ENCODE data around the gene XRCC4. TPM values are rescaled to one million over a fixed set of nuclear protein-coding genes. Genes with fewer than 3 reads are reported as not detected.

The XRCC4 gene
- total and polyA plus RNA-seq, 9 of the 15 experiments (the other 6 are each of a cell fraction or from before 2014, with no cell fraction given) = 13.6 to 61.6 (median 22.4) TPM

DNA sequence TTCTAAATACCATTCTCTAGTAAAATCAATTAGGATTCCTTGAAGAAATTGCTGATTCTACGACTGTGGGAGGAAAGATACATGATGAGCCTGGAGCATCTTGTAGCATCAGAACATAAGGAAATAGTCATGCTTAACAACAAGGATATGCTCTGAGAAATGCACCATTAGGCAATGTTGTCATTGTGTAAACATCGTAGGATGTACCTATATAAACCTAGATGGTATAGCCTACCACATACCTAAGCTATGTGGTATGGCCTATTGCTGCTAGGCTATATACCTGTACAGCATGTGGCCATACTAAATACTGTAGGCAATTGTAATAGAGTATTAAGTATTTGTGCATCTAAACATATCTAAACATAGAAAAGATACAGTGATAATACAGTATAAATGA lies 316.8 kb downstream of the XRCC4 start:
- Histone ChIP-seq H3K79me2 (ENCODE audit: control insufficient read depth, insufficient read depth, low read length) (no peaks in the 10 kb centered on the region), H3K9me3 (replicated peaks; ENCODE audit: control insufficient read depth, insufficient read depth, low read depth, low read length) (no peaks in the 10 kb centered on the region), H3K4me2 (ENCODE audit: insufficient read depth, low read length) (no peak overlapping the region), H2AFZ (ENCODE audit: low read depth, low read length) (no peak overlapping the region), H3K9ac (ENCODE audit: insufficient read depth in 1 of 2, low read depth in 2 of 2, low read length in 2 of 2) (no peak overlapping the region), H3K4me1 (replicated peaks in 1 of 2; ENCODE audit: control insufficient read depth in 2 of 2, insufficient read depth in 2 of 2, low read length in 2 of 2) (0 out of 5 replicates have a peak, but pooled peaks cover 0 to 5% of the 10 kb centered on the region in 2 experiments), H3K9me1 (ENCODE audit: control insufficient read depth, insufficient read depth, low read length) (no peaks in the 10 kb centered on the region), H3K36me3 (ENCODE audit: control insufficient read depth, insufficient read depth, low read length) (no peaks in the 10 kb centered on the region), H4K20me1 (replicated peaks; ENCODE audit: control insufficient read depth, insufficient read depth, low read length) (no peaks in the 10 kb centered on the region), H3K4me3 (no peak overlapping the region), H3K27ac (ENCODE audit: extremely low read depth, low read depth, low read length) (no peak overlapping the region), H3K27me3 (ENCODE audit: control insufficient read depth in 2 of 2, insufficient read depth in 2 of 2, low read length in 2 of 2) (no peaks in the 10 kb centered on the region; a peak in 1 of 5 replicates)
- in situ Hi-C loops (cut with MboI) = no loop called here
- FAIRE-seq (no peak), ATAC-seq (no peak), DNase-seq (ENCODE audit: extremely low read depth in 1 of 4, low spot score in 3 of 4) (no peak)
- POLR2A ChIA-PET = no interaction called here
- 3% methylated on average over 2 of the region's 2 CpGs for WGBS (ENCODE audit: insufficient coverage, low coverage, missing lambda C conversion rate)
- intact Hi-C loops (cut with micrococcal nuclease) = no loop called here
- no TSS peak for BruUV-seq (replicated peaks)
- CTCF ChIA-PET (ENCODE audit: low intra/inter-chr PET ratio) = no interaction called here
- TF ChIP-seq ETV6 (IDR thresholded peaks at IDR 0.05; ENCODE audit: borderline replicate concordance in 1 of 2, low read depth in 2 of 2, low read length in 1 of 2) (no peak), ETV6 (CRISPR knock-in tag; IDR thresholded peaks at IDR 0.05; ENCODE audit: borderline replicate concordance) (no peak), SETDB1 (IDR thresholded peaks at IDR 0.05; ENCODE audit: low read length) (no peak), PTBP1 (IDR thresholded peaks at IDR 0.05; ENCODE audit: low read depth, low read length) (no peak), ZNF507 (tag; conservative IDR thresholded peaks at IDR 0.05) (no peak), DDX20 (tag; IDR thresholded peaks at IDR 0.05; ENCODE audit: low read depth) (no peak), ZNF431 (CRISPR knock-in tag; IDR thresholded peaks at IDR 0.05) (no peak), ZNF384 (IDR thresholded peaks at IDR 0.05; ENCODE audit: low read depth, low read length) (no peak), POLR2G (IDR thresholded peaks at IDR 0.05; ENCODE audit: low read depth, low read length) (no peak), KHSRP (IDR thresholded peaks at IDR 0.05) (no peak), KLF13 (tag; IDR thresholded peaks at IDR 0.05; ENCODE audit: borderline replicate concordance, low read depth) (no peak), E2F3 (CRISPR knock-in tag; IDR thresholded peaks at IDR 0.05) (no peak), BRCA1 (IDR thresholded peaks at IDR 0.05) (no peak), BRCA1 (CRISPR knock-in tag; IDR thresholded peaks at IDR 0.05) (no peak), ZNF778 (CRISPR knock-in tag; IDR thresholded peaks at IDR 0.05) (no peak)
- TF ChIP-seq, protein P1, sequence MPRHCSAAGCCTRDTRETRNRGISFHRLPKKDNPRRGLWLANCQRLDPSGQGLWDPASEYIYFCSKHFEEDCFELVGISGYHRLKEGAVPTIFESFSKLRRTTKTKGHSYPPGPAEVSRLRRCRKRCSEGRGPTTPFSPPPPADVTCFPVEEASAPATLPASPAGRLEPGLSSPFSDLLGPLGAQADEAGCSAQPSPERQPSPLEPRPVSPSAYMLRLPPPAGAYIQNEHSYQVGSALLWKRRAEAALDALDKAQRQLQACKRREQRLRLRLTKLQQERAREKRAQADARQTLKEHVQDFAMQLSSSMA (CRISPR knock-in tag; IDR thresholded peaks at IDR 0.05) = no peak
- TF ChIP-seq, protein P2, sequence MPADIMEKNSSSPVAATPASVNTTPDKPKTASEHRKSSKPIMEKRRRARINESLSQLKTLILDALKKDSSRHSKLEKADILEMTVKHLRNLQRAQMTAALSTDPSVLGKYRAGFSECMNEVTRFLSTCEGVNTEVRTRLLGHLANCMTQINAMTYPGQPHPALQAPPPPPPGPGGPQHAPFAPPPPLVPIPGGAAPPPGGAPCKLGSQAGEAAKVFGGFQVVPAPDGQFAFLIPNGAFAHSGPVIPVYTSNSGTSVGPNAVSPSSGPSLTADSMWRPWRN (IDR thresholded peaks at IDR 0.05; ENCODE audit: low read depth) = no peak
- TF ChIP-seq, protein P3, sequence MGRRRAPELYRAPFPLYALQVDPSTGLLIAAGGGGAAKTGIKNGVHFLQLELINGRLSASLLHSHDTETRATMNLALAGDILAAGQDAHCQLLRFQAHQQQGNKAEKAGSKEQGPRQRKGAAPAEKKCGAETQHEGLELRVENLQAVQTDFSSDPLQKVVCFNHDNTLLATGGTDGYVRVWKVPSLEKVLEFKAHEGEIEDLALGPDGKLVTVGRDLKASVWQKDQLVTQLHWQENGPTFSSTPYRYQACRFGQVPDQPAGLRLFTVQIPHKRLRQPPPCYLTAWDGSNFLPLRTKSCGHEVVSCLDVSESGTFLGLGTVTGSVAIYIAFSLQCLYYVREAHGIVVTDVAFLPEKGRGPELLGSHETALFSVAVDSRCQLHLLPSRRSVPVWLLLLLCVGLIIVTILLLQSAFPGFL (CRISPR knock-in tag; IDR thresholded peaks at IDR 0.05) = no peak
- TF ChIP-seq, protein P4, sequence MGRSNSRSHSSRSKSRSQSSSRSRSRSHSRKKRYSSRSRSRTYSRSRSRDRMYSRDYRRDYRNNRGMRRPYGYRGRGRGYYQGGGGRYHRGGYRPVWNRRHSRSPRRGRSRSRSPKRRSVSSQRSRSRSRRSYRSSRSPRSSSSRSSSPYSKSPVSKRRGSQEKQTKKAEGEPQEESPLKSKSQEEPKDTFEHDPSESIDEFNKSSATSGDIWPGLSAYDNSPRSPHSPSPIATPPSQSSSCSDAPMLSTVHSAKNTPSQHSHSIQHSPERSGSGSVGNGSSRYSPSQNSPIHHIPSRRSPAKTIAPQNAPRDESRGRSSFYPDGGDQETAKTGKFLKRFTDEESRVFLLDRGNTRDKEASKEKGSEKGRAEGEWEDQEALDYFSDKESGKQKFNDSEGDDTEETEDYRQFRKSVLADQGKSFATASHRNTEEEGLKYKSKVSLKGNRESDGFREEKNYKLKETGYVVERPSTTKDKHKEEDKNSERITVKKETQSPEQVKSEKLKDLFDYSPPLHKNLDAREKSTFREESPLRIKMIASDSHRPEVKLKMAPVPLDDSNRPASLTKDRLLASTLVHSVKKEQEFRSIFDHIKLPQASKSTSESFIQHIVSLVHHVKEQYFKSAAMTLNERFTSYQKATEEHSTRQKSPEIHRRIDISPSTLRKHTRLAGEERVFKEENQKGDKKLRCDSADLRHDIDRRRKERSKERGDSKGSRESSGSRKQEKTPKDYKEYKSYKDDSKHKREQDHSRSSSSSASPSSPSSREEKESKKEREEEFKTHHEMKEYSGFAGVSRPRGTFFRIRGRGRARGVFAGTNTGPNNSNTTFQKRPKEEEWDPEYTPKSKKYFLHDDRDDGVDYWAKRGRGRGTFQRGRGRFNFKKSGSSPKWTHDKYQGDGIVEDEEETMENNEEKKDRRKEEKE (IDR thresholded peaks at IDR 0.05; ENCODE audit: borderline replicate concordance in 1 of 2, control insufficient read depth in 1 of 2, low read depth in 2 of 2, low read length in 1 of 2) = no peak
